Amniotic stem cell (primary cell): ENCODE measurements around the gene ZNF638.
"Not testable (repeated sequence)": the region's sequence is repeated elsewhere in the genome, so short reads cannot be mapped to it uniquely, and the experiment has no call there.

Experiments used
- DNase-seq: peaks from one replicate; lab custom pipeline; 2025; lab: John Stamatoyannopoulos, UW

ZNF638 gene

GRCh38 chr2:71409611-71410010 lies 78.0 kb downstream of the ZNF638 start:
- DNase-seq, result no peak

- no peak for DNase-seq
Observed at GRCh38 chr2:71410696-71411095, 79.1 kb downstream of the ZNF638 start.

- DNase-seq, result not testable (repeated sequence)
Observed at GRCh38 chr2:71416866-71417265, 85.3 kb downstream of the ZNF638 start.

GRCh38 chr2:71417300-71418202 lies 86.0 kb downstream of the ZNF638 start:
- DNase-seq, result no peak

GRCh38 chr2:71419145-71419544 lies 87.6 kb downstream of the ZNF638 start:
- no peak for DNase-seq

GRCh38 chr2:71419976-71420375 lies 88.4 kb downstream of the ZNF638 start:
- DNase-seq, result no peak

- no peak for DNase-seq
Observed at GRCh38 chr2:71422786-71423185, 91.2 kb downstream of the ZNF638 start.

GRCh38 chr2:71423817-71424420 lies 92.3 kb downstream of the ZNF638 start:
- no peak for DNase-seq

- DNase-seq, result no peak
Observed at GRCh38 chr2:71426721-71427120, 95.1 kb downstream of the ZNF638 start.

GRCh38 chr2:71428472-71429383 lies 97.1 kb downstream of the ZNF638 start:
- no peak for DNase-seq

GRCh38 chr2:71445142-71445541 lies 113.6 kb downstream of the ZNF638 start:
- not testable (repeated sequence) for DNase-seq

- DNase-seq, result no peak
Observed at GRCh38 chr2:71446505-71446904, 114.9 kb downstream of the ZNF638 start.

GRCh38 chr2:71449343-71449742 lies 117.8 kb downstream of the ZNF638 start:
- DNase-seq, result no peak

- DNase-seq, result no peak
Observed at GRCh38 chr2:71451705-71452104, 120.1 kb downstream of the ZNF638 start.

- no peak for DNase-seq
Observed at GRCh38 chr2:71452565-71452964, 121.0 kb downstream of the ZNF638 start.

- DNase-seq, result no peak
Observed at GRCh38 chr2:71453404-71454220, 122.0 kb downstream of the ZNF638 start, which contains the start of gene DYSF. DYSF (plus strand) TSS chr2:71453561.

GRCh38 chr2:71454221-71455010 lies 122.8 kb downstream of the ZNF638 start:
- no peak for DNase-seq

GRCh38 chr2:71455011-71455740 lies 123.6 kb downstream of the ZNF638 start:
- DNase-seq, result no peak

GRCh38 chr2:71455741-71456569 lies 124.4 kb downstream of the ZNF638 start:
- no peak for DNase-seq
